Effector memory CD4-positive, alpha-beta T cell (primary cell): ENCODE data around the gene POLR2I.

ENCODE experiments used
- DNase-seq, 3 donors: peaks; one replicate each; pipeline ENCODE4 v3.0.0-alpha.2; 2020
- H3K27ac ChIP-seq: 2 replicates; pipeline ENCODE4 v1.7.0; 2013; ENCODE audit warnings: mild to moderate bottlenecking, low read length, moderate library complexity; ENCODE audit not compliant: insufficient read depth, poor library complexity, severe bottlenecking
- H3K27me3 ChIP-seq: replicated peaks from 2 replicates; pipeline ENCODE4 v1.7.0; 2013; ENCODE audit warnings: mild to moderate bottlenecking, low read length; ENCODE audit not compliant: insufficient read depth, control insufficient read depth, poor library complexity, severe bottlenecking
- H3K36me3 ChIP-seq: 2 replicates; pipeline ENCODE4 v1.7.0; 2013; ENCODE audit warnings: mild to moderate bottlenecking, low read length, moderate library complexity; ENCODE audit not compliant: control insufficient read depth, insufficient read depth
- H3K4me1 ChIP-seq: 2 replicates; pipeline ENCODE4 v1.7.0; 2013; ENCODE audit warnings: low read length, mild to moderate bottlenecking; ENCODE audit not compliant: control insufficient read depth, insufficient read depth, poor library complexity, severe bottlenecking
- H3K4me3 ChIP-seq: 2 replicates; pipeline ENCODE4 v1.7.0; 2013; ENCODE audit warnings: low read length, low read depth, mild to moderate bottlenecking; ENCODE audit not compliant: insufficient read depth, poor library complexity, severe bottlenecking
- H3K9me3 ChIP-seq: 2 replicates; pipeline ENCODE4 v1.7.0; 2013; ENCODE audit warnings: mild to moderate bottlenecking, low read length, moderate library complexity; ENCODE audit not compliant: control insufficient read depth

POLR2I gene

DNA sequence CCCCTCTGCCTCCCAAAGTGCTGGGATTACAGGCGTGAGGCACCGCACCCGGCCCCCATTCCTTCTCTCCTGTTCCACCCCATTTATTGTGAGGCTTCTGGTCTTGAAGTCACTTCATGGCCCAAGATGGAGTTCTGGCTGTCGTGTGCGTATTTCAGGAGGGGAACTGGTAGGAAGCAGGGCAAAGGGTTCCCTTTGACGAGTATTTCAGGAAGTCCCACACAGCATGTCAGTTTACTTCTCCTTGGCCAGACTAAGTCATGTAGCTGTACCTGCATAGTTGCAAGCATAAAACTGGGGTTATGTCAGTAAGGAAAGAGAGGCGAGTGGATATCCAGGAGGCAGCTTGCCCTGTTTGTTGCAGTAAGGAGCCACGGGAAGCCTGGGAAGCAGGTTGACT is 49.8 kb downstream of the POLR2I start:
- Histone ChIP-seq H3K4me3 (no peak overlapping the region), H3K9me3 (no peaks in the 10 kb centered on the region), H3K27ac (no peak overlapping the region), H3K27me3 (no peaks in the 10 kb centered on the region), H3K36me3 (no peaks in the 10 kb centered on the region), H3K4me1 (no peaks in the 10 kb centered on the region)
- DNase-seq: no peak
